Measurements from ENCODE around the gene C6orf132.
"Not testable (repeated sequence)": the region's sequence is repeated elsewhere in the genome, so short reads cannot be mapped to it uniquely, and the experiment has no call there.

The C6orf132 gene

DNA sequence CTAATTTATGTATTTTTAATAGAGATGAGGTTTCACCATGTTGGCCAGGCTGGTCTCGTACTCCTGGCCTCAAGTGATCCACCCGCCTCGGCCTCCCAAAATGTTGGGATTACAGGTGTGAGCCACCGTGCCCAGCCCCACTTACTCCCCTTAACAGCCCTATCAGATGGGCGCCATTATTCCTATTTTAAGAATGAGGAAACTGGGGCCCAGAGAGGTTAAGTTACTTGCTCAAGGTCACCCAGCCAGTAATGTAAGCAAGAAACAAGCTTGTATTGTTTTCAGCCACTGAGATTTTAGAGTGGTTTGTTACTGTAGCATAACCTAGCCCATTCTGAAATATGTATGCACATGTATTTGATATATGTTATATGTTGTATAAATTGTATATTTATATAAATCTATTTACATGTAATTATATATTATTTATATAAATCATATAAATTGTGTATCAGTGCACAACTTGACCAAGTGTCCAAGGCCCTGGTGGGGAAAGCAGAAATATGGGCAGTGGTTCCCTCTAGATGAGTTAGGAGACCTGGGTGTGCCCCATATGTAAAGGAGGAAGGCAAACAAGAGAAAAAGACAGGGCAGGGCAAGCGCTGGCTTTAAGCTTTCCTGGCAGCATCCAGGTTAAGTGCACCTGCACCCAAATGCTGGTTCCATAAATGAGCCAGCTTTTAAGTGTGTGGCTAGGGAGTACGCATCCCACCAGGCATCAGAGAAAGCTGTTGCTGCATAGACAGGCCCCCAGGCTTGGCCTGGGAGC, 29.6 kb upstream of the C6orf132 start:
- Mint-ChIP-seq H3K27me3 (no peaks in the 10 kb centered on the region), H3K27ac (no peak overlapping the region), H3K4me3 (no peak overlapping the region), H3K36me3 (no peaks in the 10 kb centered on the region), H3K9me3 (ENCODE audit: low read depth) (no peaks in the 10 kb centered on the region), H3K4me1 (ENCODE audit: low read depth) (no peaks in the 10 kb centered on the region)

DNA sequence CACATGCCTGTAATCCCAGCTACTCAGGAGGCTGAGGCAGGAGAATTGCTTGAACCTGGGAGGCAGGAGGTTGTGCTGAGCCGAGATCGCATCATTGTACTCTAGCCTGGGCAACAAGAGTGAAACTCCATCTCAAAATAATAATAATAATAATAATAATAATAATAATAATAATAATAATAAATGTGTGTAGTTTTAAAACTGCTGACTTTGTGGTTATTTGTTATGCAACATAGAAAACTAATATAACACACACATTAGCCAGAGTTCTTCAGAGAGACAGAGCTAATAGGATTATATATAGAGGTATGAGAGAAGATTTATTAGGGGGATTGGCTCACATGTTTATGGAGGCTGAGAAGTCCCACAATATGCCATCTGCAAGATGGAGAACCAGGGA, 27.4 kb upstream of the C6orf132 start:
- H3K27ac Mint-ChIP-seq; H3K4me3 Mint-ChIP-seq; H3K9me3 Mint-ChIP-seq (ENCODE audit: low read depth); H3K4me1 Mint-ChIP-seq (ENCODE audit: low read depth); H3K36me3 Mint-ChIP-seq; H3K27me3 Mint-ChIP-seq: not testable (repeated sequence)

DNA sequence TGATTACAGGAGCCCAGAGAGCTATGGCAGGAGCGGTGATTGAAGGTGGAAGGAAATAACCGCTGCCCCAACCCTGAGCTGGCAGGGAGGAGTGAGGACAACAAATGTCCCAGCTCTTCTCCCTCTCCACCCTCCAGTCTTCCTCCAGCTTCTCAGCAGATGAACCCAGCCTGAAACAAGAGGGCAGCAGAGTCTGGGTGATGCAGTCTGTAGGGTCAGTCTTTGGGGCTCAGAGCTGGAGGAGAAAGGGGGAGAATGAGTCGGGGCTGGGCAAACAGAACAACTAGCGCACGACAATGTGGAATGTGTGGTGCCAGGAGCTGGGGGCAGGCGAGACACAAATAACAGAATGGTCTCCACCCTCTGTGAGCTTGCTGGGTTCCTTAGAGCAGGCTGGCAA, 26.2 kb upstream of the C6orf132 start:
- Mint-ChIP-seq H3K9me3 (ENCODE audit: low read depth) (no peaks in the 10 kb centered on the region), H3K4me3 (no peak overlapping the region), H3K27ac (no peak overlapping the region), H3K36me3 (no peaks in the 10 kb centered on the region), H3K27me3 (no peaks in the 10 kb centered on the region), H3K4me1 (ENCODE audit: low read depth) (no peaks in the 10 kb centered on the region)

DNA sequence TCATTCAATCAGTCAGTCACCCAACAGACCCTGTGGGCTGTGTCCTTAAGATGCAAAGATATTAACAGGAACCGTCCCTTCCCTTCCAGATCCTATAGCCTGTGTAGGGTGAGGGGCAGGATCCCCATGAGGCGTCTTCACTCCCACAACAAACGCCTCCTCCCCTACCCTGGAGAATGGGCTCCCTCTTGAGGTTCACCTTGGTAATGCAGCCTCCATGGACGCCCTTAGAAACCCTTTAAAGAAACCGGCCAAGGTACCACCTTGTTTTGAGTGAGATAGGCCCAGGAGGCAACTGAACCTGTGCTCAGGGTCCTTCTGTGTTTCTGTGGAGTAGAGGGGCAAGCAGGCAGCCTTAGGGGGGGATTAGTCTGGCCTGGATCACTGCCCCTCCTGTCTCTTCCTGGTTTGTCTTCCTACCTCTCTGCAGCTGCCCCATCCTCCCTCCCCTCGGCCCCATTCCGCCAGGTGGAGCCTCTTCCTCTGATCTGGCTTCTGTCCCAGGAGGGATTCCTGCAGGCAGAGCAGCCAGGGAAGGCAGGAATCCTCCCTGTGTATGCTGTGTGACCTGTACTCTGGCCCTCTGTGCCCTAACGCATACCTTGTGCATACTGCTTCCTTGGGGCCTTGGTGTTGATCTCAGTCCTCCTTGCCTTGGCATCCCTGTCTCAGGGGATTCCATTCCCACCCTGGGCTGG, 24.2 kb upstream of the C6orf132 start:
- Mint-ChIP-seq H3K9me3 (ENCODE audit: low read depth) (no peaks in the 10 kb centered on the region), H3K36me3 (no peaks in the 10 kb centered on the region), H3K4me1 (ENCODE audit: low read depth) (no peaks in the 10 kb centered on the region), H3K27me3 (no peaks in the 10 kb centered on the region), H3K4me3 (no peak overlapping the region), H3K27ac (no peak overlapping the region)

GRCh38 chr6:42165016-42165415, 22.6 kb upstream of the C6orf132 start:
- no peaks in the 10 kb centered on the region for H3K4me1 Mint-ChIP-seq (ENCODE audit: low read depth)
- no peaks in the 10 kb centered on the region for H3K36me3 Mint-ChIP-seq

DNA sequence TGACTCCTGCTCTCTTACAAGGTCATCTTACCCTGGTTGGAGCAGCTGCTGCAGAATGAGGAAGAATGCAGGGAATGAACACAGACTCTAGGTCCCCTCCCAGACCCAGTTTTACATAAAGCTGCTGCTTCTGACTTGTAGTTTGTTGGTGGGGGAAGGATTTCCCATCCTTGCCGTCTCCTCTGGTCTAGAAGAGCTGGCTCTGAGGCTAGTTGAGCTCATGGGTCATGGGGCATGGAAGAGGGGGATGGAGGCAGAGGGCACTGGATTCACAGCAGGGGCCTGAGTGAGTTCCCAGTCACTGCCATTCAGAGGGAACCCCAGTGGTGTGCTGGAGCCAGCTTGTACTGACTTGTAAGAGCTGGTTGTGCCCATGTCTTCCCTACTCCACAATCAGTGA, 21.6 kb upstream of the C6orf132 start:
- Mint-ChIP-seq H3K9me3 (ENCODE audit: low read depth) (no peaks in the 10 kb centered on the region), H3K27ac (no peak overlapping the region), H3K4me1 (ENCODE audit: low read depth) (no peaks in the 10 kb centered on the region), H3K27me3 (no peaks in the 10 kb centered on the region), H3K36me3 (no peaks in the 10 kb centered on the region), H3K4me3 (no peak overlapping the region)

More at GRCh38 chr6:42165016-42165415, 22.6 kb upstream of the C6orf132 start:
- Mint-ChIP-seq H3K9me3 (ENCODE audit: low read depth) (no peaks in the 10 kb centered on the region), H3K27ac (no peak overlapping the region), H3K4me3 (no peak overlapping the region), H3K27me3 (no peaks in the 10 kb centered on the region)

DNA sequence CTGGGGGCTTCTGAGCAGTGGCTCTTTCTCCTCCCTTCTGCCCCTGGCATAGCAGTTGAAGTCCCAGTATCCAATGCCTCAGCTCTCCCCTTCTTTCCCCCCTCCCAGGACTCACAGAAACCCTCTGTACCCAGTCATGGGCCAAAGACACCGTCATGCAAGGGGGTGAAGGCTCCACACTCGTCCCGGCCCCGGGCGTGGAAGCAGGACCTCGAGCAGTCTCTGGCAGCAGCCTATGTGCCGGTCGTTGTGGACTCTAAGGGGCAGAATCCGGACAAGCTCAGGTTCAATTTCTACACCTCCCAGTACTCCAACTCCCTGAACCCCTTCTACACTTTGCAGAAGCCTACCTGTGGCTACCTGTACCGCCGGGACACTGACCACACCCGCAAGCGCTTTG, 20.4 kb upstream of the C6orf132 start:
- H3K9me3 Mint-ChIP-seq (ENCODE audit: low read depth): no peaks in the 10 kb centered on the region
- no peak overlapping the region for H3K4me3 Mint-ChIP-seq
- H3K27me3 Mint-ChIP-seq: no peaks in the 10 kb centered on the region
- no peak overlapping the region for H3K27ac Mint-ChIP-seq
- no peaks in the 10 kb centered on the region for H3K4me1 Mint-ChIP-seq (ENCODE audit: low read depth)
- no peaks in the 10 kb centered on the region for H3K36me3 Mint-ChIP-seq

DNA sequence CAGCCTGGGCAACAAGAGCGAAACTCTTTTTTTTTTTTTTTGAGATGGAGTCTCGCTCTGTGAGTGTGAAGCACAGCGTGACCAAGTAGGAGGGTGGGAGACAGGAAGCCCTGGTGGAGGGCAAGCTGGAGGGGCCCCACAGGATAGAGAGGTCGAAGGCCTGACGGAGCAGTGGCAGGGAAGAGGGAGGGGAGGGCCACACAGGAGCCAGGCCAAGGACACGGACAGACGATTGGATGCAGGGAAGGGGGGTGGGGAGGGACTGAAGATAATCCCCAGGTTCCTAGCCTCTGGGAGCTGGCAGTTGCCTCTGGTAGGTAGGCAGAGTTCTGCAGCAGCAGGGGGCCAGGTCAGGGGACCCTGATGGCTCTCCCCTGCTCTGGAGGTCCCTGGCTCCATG, 20.0 kb upstream of the C6orf132 start:
- Mint-ChIP-seq H3K9me3 (ENCODE audit: low read depth) (no peaks in the 10 kb centered on the region), H3K4me3 (no peak overlapping the region), H3K27ac (no peak overlapping the region), H3K4me1 (ENCODE audit: low read depth) (no peaks in the 10 kb centered on the region), H3K36me3 (no peaks in the 10 kb centered on the region), H3K27me3 (no peaks in the 10 kb centered on the region)

DNA sequence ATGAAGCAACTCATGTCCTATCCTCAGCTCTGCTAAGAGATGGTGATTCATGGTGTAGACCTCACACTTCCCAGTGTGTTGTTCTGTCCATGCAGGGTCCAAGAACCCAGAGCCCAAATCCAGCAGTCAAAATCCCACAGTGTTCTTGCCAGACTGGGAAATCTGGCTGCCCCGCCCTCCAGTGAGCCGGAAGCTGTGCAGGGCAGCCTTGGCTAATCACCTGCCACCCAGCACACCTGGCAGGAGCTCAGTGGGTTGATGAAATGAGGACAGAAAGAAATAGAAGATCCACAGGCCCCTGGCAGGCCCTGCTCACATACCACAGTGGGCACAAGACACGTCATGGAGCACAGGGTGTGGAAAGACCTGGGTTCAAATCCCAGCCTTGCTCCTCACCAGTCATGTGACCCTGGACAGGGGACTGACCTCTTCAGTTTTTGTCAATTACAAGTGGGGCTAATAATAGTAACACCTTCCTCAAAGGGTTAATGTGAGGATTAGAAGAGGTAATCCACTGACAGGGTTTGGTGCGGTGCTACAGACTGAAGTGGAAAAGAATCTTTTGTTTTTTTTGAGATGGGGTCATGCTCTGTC, 17.1 kb upstream of the C6orf132 start:
- H3K27ac Mint-ChIP-seq: no peak overlapping the region
- H3K9me3 Mint-ChIP-seq (ENCODE audit: low read depth): no peaks in the 10 kb centered on the region
- no peaks in the 10 kb centered on the region for H3K4me1 Mint-ChIP-seq (ENCODE audit: low read depth)
- H3K27me3 Mint-ChIP-seq: no peaks in the 10 kb centered on the region
- no peaks in the 10 kb centered on the region for H3K36me3 Mint-ChIP-seq
- no peak overlapping the region for H3K4me3 Mint-ChIP-seq

DNA sequence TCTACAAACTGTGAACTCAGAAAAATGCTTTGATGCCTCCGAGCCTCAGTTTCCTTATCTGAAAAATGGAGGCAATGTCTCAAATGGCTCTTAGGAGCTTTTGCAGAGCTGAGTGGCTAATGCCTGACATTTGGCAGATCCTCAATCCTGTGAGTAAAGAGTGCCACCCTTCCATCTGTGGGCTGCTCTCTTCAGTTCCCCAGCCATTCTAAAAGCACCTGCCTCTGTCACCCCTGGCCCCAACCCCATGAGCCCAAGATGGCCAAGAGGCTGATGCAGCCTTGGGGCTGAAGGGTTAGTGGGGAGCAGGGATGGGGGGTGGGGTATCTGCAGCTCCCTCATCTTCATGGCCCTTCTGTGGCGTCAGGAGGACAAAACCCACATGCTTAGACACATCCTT, 16.2 kb upstream of the C6orf132 start:
- no peaks in the 10 kb centered on the region for H3K4me1 Mint-ChIP-seq (ENCODE audit: low read depth)
- H3K27ac Mint-ChIP-seq: no peak overlapping the region
- no peaks in the 10 kb centered on the region for H3K27me3 Mint-ChIP-seq
- H3K36me3 Mint-ChIP-seq: no peaks in the 10 kb centered on the region
- no peaks in the 10 kb centered on the region for H3K9me3 Mint-ChIP-seq (ENCODE audit: low read depth)
- no peak overlapping the region for H3K4me3 Mint-ChIP-seq

- Mint-ChIP-seq H3K4me1 (ENCODE audit: low read depth) (no peaks in the 10 kb centered on the region), H3K27me3 (no peaks in the 10 kb centered on the region), H3K4me3 (no peak overlapping the region), H3K9me3 (ENCODE audit: low read depth) (no peaks in the 10 kb centered on the region), H3K36me3 (no peaks in the 10 kb centered on the region), H3K27ac (no peak overlapping the region)
Measured at GRCh38 chr6:42158011-42158410, 15.6 kb upstream of the C6orf132 start.

DNA sequence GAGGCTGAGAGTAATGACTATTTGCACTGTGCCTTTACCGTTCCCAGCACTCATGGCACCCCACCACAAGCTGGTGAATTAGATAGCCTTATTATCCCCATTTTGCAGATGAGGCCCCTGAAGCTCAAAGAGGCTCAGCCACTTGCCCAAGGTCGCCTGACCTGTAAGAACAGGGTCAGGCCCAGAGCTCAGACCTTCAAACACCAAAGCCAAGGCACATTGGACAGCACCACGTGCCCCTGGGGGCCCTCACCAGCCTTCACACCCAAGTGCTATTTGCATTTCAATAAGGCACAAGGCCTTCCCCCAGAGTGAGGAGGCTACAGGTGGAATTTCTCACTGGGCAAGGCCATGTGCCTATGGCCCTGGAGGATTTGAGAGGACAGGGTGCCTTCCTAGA, 14.2 kb upstream of the C6orf132 start:
- Mint-ChIP-seq H3K27me3 (no peaks in the 10 kb centered on the region), H3K4me3 (no peak overlapping the region), H3K9me3 (ENCODE audit: low read depth) (no peaks in the 10 kb centered on the region), H3K36me3 (no peaks in the 10 kb centered on the region), H3K4me1 (ENCODE audit: low read depth) (no peaks in the 10 kb centered on the region), H3K27ac (no peak overlapping the region)

GRCh38 chr6:42155293-42155692, 12.9 kb upstream of the C6orf132 start:
- Mint-ChIP-seq H3K27me3 (no peaks in the 10 kb centered on the region), H3K4me3 (no peak overlapping the region), H3K36me3 (no peaks in the 10 kb centered on the region), H3K9me3 (ENCODE audit: low read depth) (no peaks in the 10 kb centered on the region), H3K4me1 (ENCODE audit: low read depth) (no peaks in the 10 kb centered on the region), H3K27ac (no peak overlapping the region)

GRCh38 chr6:42154461-42155209, 12.2 kb upstream of the C6orf132 start:
- H3K4me1 Mint-ChIP-seq (ENCODE audit: low read depth): no peaks in the 10 kb centered on the region
- no peaks in the 10 kb centered on the region for H3K27me3 Mint-ChIP-seq
- no peak overlapping the region for H3K27ac Mint-ChIP-seq
- no peaks in the 10 kb centered on the region for H3K36me3 Mint-ChIP-seq
- H3K4me3 Mint-ChIP-seq: no peak overlapping the region
- no peaks in the 10 kb centered on the region for H3K9me3 Mint-ChIP-seq (ENCODE audit: low read depth)

DNA sequence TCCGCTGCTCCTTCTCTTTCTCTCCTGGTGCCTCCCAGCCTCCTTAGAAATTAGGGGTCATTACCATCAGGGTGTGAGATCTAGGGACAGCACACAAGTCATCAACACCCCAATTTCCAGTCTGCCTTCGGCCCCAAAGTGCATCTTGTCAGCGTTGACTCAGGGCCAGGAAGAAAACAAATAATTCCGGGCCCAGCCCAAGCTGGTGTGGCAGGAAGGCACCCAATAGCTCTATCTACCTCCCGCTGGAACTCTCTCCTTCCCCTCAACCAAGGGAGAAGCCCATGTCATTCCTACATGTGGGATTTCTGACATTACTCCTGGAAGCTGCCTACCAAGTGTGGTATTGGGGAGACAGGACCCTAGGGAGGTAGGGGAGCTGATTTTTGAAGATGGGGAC, 11.5 kb upstream of the C6orf132 start:
- H3K36me3 Mint-ChIP-seq: no peaks in the 10 kb centered on the region
- H3K27me3 Mint-ChIP-seq: no peaks in the 10 kb centered on the region
- no peaks in the 10 kb centered on the region for H3K9me3 Mint-ChIP-seq (ENCODE audit: low read depth)
- H3K4me1 Mint-ChIP-seq (ENCODE audit: low read depth): no peaks in the 10 kb centered on the region
- H3K4me3 Mint-ChIP-seq: no peak overlapping the region
- H3K27ac Mint-ChIP-seq: no peak overlapping the region

Measured in activated naive CD8-positive, alpha-beta T cell (primary cell).